H1 (cell line): ENCODE measurements around the gene HYAL1. TPM values are rescaled to one million over a fixed set of nuclear protein-coding genes. Genes with fewer than 3 reads are reported as not detected.

Experiments used
- CTCF ChIA-PET: fragments of 300-600 bp; sonication (Branson Sonifier 250); formaldehyde crosslinking; loops from one replicate; lab custom pipeline; 2021; ENCODE audit not compliant: partially characterized antibody; lab: Charles Lee
- POLR2A ChIA-PET: fragments of 300-600 bp; sonication (Branson Sonifier 250); formaldehyde crosslinking; loops from one replicate; lab custom pipeline; 2021; ENCODE audit warnings: inconsistent platforms; ENCODE audit not compliant: partially characterized antibody; lab: Charles Lee
- DNase-seq, 2 experiments: peaks; one replicate each; pipeline versions ENCODE4 v3.0.0 to v3.0.0-alpha.2; 2010 to 2022; ENCODE audit warnings: low spot score in 2 of 2, low read depth in 1 of 2, mixed read lengths in 1 of 2
- FAIRE-seq: peaks from 2 replicates; lab custom pipeline; 2011; peaks lifted over from hg19 to GRCh38; lab: Jason Lieb, UNC
- H2AFZ ChIP-seq: 2 replicates; pipeline ENCODE4 v1.8.1; 2012; ENCODE audit warnings: low read length, inconsistent platforms
- H2AK5ac ChIP-seq: 2 replicates; pipeline ENCODE4 v1.6.1; 2013; ENCODE audit warnings: low read depth, low read length
- H2BK120ac ChIP-seq: replicated peaks from 2 replicates; pipeline ENCODE3; 2013; ENCODE audit warnings: low read depth, low read length, inconsistent platforms
- H2BK12ac ChIP-seq: 2 replicates; pipeline ENCODE4 v1.6.1; 2013; ENCODE audit warnings: low read depth, low read length
- H2BK15ac ChIP-seq: 2 replicates; pipeline ENCODE4 v1.6.1; 2013; ENCODE audit warnings: low read length
- H2BK20ac ChIP-seq: 2 replicates; pipeline ENCODE4 v1.6.1; 2013; ENCODE audit warnings: low read length
- H2BK5ac ChIP-seq: 2 replicates; pipeline ENCODE4 v1.6.1; 2013; ENCODE audit warnings: low read depth, low read length
- H3K14ac ChIP-seq: 2 replicates; pipeline ENCODE4 v1.6.1; 2013; ENCODE audit warnings: inconsistent platforms; ENCODE audit not compliant: insufficient read length
- H3K18ac ChIP-seq: 2 replicates; pipeline ENCODE4 v1.6.1; 2013; ENCODE audit warnings: low read length; ENCODE audit errors: extremely low read depth
- H3K23ac ChIP-seq: 2 replicates; pipeline ENCODE4 v1.6.1; 2013; ENCODE audit warnings: inconsistent platforms; ENCODE audit not compliant: insufficient read length
- H3K23me2 ChIP-seq: 2 replicates; pipeline ENCODE4 v1.6.1; 2013; ENCODE audit warnings: low read depth, low read length
- H3K27ac ChIP-seq: 2 replicates; pipeline ENCODE4 v1.6.1; 2011; ENCODE audit warnings: low read depth, low read length, inconsistent platforms
- H3K27me3 ChIP-seq, 4 experiments: replicated peaks in 1 of 4; 1 replicate in 1 of 4; 2 replicates in 3 of 4; pipeline versions ENCODE4 v1.6.1 to v1.8.1; 2011 to 2013; ENCODE audit warnings: low read length in 3 of 4, mild to moderate bottlenecking in 3 of 4, inconsistent platforms in 2 of 4, mixed read lengths in 2 of 4, moderate library complexity in 1 of 4; ENCODE audit not compliant: control insufficient read depth in 3 of 4, insufficient read depth in 3 of 4; ENCODE audit errors: extremely low read depth in 1 of 4
- H3K36me3 ChIP-seq, 4 experiments: 2 replicates each; pipeline versions ENCODE4 v1.6.1 to v1.8.1; 2011 to 2013; ENCODE audit warnings: mild to moderate bottlenecking in 4 of 4, low read length in 3 of 4, moderate library complexity in 2 of 4, control low read depth in 1 of 4, inconsistent platforms in 1 of 4; ENCODE audit not compliant: insufficient read depth in 4 of 4, control insufficient read depth in 2 of 4
- H3K4ac ChIP-seq: replicated peaks from 2 replicates; pipeline ENCODE3; 2013; ENCODE audit warnings: low read length, low read depth, mixed read lengths, inconsistent platforms; ENCODE audit not compliant: insufficient read length
- H3K4me1 ChIP-seq, 4 experiments: replicated peaks in 1 of 4; 1 replicate in 1 of 4; 2 replicates in 3 of 4; pipeline versions ENCODE4 v1.6.1 to v1.8.1; 2011 to 2013; ENCODE audit warnings: low read length in 3 of 4, inconsistent platforms in 2 of 4, mixed read lengths in 1 of 4; ENCODE audit not compliant: insufficient read depth in 4 of 4, control insufficient read depth in 3 of 4
- H3K4me2 ChIP-seq, 2 experiments: 2 replicates each; pipeline versions ENCODE4 v1.6.1 to v1.8.1; 2011 to 2013; ENCODE audit warnings: low read depth in 2 of 2, low read length in 2 of 2, control low read depth in 1 of 2, inconsistent platforms in 1 of 2, mild to moderate bottlenecking in 1 of 2; ENCODE audit not compliant: insufficient read depth in 1 of 2
- H3K4me3 ChIP-seq, 4 experiments: fragments of 200-600, 300-600 bp in 1 of 4; sonication (generic), shearing (Covaris generic), sonication (Bioruptor Twin) in 1 of 4; 2 replicates each; pipeline versions ENCODE4 v1.5.1 to v1.8.1; 2011 to 2016; ENCODE audit warnings: low read length in 4 of 4, low read depth in 3 of 4, control low read depth in 2 of 4, inconsistent platforms in 2 of 4, mild to moderate bottlenecking in 2 of 4, mixed read lengths in 1 of 4, moderate library complexity in 1 of 4; ENCODE audit not compliant: insufficient read depth in 2 of 4; ENCODE audit errors: extremely low read depth in 1 of 4
- H3K56ac ChIP-seq: replicated peaks from 2 replicates; pipeline ENCODE3; 2013; ENCODE audit warnings: low read depth, mild to moderate bottlenecking, mixed read lengths, low read length, inconsistent platforms; ENCODE audit not compliant: insufficient read length
- H3K79me1 ChIP-seq: 2 replicates; pipeline ENCODE4 v1.6.1; 2013; ENCODE audit warnings: low read depth, low read length, control low read depth
- H3K79me2 ChIP-seq, 2 experiments: 2 replicates each; pipeline versions ENCODE4 v1.6.1 to v1.8.1; 2012 to 2013; ENCODE audit warnings: low read length in 2 of 2, mild to moderate bottlenecking in 2 of 2, inconsistent platforms in 1 of 2; ENCODE audit not compliant: insufficient read depth in 2 of 2, control insufficient read depth in 1 of 2
- H3K9ac ChIP-seq, 4 experiments: replicated peaks in 1 of 4; 1 replicate in 1 of 4; 2 replicates in 3 of 4; pipeline versions ENCODE4 v1.6.1 to v1.8.1; 2011 to 2013; ENCODE audit warnings: low read depth in 3 of 4, low read length in 3 of 4, control low read depth in 2 of 4, mild to moderate bottlenecking in 2 of 4, moderate library complexity in 2 of 4, inconsistent platforms in 1 of 4; ENCODE audit errors: extremely low read depth in 1 of 4
- H3K9me3 ChIP-seq, 2 experiments: 2 replicates each; pipeline versions ENCODE4 v1.6.1 to v1.8.1; 2012 to 2013; ENCODE audit warnings: mild to moderate bottlenecking in 2 of 2, moderate library complexity in 2 of 2, control low read depth in 1 of 2, inconsistent platforms in 1 of 2, low read depth in 1 of 2, low read length in 1 of 2, mixed read lengths in 1 of 2; ENCODE audit not compliant: insufficient read depth in 2 of 2
- H4K20me1 ChIP-seq, 2 experiments: replicated peaks in 1 of 2; 2 replicates each; pipeline versions ENCODE3 to v1.8.1; 2011 to 2013; ENCODE audit warnings: inconsistent platforms in 2 of 2, low read length in 2 of 2, mild to moderate bottlenecking in 1 of 2; ENCODE audit not compliant: insufficient read depth in 2 of 2, control insufficient read depth in 1 of 2
- H4K5ac ChIP-seq: 2 replicates; pipeline ENCODE4 v1.6.1; 2013; ENCODE audit warnings: low read length, low read depth, mixed read lengths, inconsistent platforms; ENCODE audit not compliant: insufficient read length
- H4K8ac ChIP-seq: 2 replicates; pipeline ENCODE4 v1.8.0; 2013; ENCODE audit warnings: mild to moderate bottlenecking, moderate library complexity, low read length, inconsistent platforms; ENCODE audit not compliant: insufficient read depth; ENCODE audit errors: extremely low read depth
- H4K91ac ChIP-seq: replicated peaks from 2 replicates; pipeline ENCODE3; 2013; ENCODE audit warnings: low read length, mixed read lengths, inconsistent platforms; ENCODE audit not compliant: insufficient read length
- ASH2L ChIP-seq: fragments of 200-600, 300-600 bp; sonication (generic); IDR thresholded peaks from one replicate; pipeline ENCODE4 v1.7.1; 2017; ENCODE audit warnings: low read length
- POLR2A ChIP-seq, 2 experiments: IDR thresholded peaks; 1 replicate in 1 of 2; 2 replicates in 1 of 2; pipeline ENCODE4 v1.6.1; 2011; ENCODE audit warnings: low read depth in 2 of 2, low read length in 2 of 2, mild to moderate bottlenecking in 2 of 2; ENCODE audit errors: control extremely low read depth in 1 of 2
- RXRA ChIP-seq: IDR thresholded peaks from 2 replicates; pipeline ENCODE4 v1.6.1; 2011; ENCODE audit warnings: low read depth, mild to moderate bottlenecking, low read length, moderate library complexity; ENCODE audit not compliant: insufficient read depth
- SIX5 ChIP-seq: IDR thresholded peaks from 2 replicates; pipeline ENCODE4 v1.6.1; 2011; ENCODE audit warnings: mild to moderate bottlenecking, low read depth, low read length
- SUZ12 ChIP-seq: fragments of 200-600 bp; sonication (generic); IDR thresholded peaks from 2 replicates; pipeline ENCODE4 v1.6.1; 2012; ENCODE audit warnings: mild to moderate bottlenecking, inconsistent platforms, low read length, moderate library complexity, mixed read lengths
- TAF1 ChIP-seq: IDR thresholded peaks from 2 replicates; pipeline ENCODE4 v1.6.1; 2011; ENCODE audit warnings: mild to moderate bottlenecking, low read depth, low read length
- TAF7 ChIP-seq: optimal IDR thresholded peaks from 2 replicates; pipeline ENCODE3; 2011; ENCODE audit warnings: low read depth, mild to moderate bottlenecking, inconsistent platforms, low read length, moderate library complexity, borderline replicate concordance
- WGBS, 2 experiments: shearing (Covaris generic) in 1 of 2; methylation state at CpG; one replicate each; pipeline versions ENCODE4 v1.1.6 to v1.1.7; 2013 to 2015; ENCODE audit warnings: low lambda C conversion rate in 2 of 2, mixed read lengths in 2 of 2, inconsistent platforms in 1 of 2, low coverage in 1 of 2, missing lambda C conversion rate in 1 of 2; ENCODE audit not compliant: insufficient replicate concordance in 2 of 2, insufficient coverage in 1 of 2, insufficient read length in 1 of 2; ENCODE audit errors: extremely low coverage in 1 of 2, missing lambda C conversion rate in 1 of 2; 5-methylcytosine and 5-hydroxymethylcytosine counted together
- polyA plus RNA-seq, 7 experiments: library from polyadenylated mRNA; depleted of rRNA in 3 of 7; stranded (reverse) in 5 of 7; unstranded in 2 of 7; fragments of >200 nt in 5 of 7; fragments of 200-250 nt in 2 of 7; gene quantifications; 1 replicate in 5 of 7; 2 replicates in 1 of 7; 4 replicates in 1 of 7; pipeline versions ENCODE4 v1.2.1 to v1.2.3, GENCODE V29; 2011 to 2013; ENCODE audit warnings: missing spikeins in 2 of 7, mixed read lengths in 2 of 7
- total RNA-seq: library from RNA; stranded (reverse); fragmentation: NEBNext Ultra II Directional; extraction: Animal tissue kit (Norgen Biotek cat#: 25700); gene quantifications from 2 replicates; pipeline ENCODE4 v1.2.1, GENCODE V29; 2021
- TF ChIP-seq, protein P1 (sequence below): IDR thresholded peaks from 2 replicates; pipeline ENCODE4 v1.6.1; 2012; ENCODE audit warnings: inconsistent platforms

HYAL1 gene
- total and polyA plus RNA-seq, 2 of the 8 experiments (the other 6 are each of a cell fraction or from before 2014, with no cell fraction given) = 2.0 to 5.4 TPM

DNA sequence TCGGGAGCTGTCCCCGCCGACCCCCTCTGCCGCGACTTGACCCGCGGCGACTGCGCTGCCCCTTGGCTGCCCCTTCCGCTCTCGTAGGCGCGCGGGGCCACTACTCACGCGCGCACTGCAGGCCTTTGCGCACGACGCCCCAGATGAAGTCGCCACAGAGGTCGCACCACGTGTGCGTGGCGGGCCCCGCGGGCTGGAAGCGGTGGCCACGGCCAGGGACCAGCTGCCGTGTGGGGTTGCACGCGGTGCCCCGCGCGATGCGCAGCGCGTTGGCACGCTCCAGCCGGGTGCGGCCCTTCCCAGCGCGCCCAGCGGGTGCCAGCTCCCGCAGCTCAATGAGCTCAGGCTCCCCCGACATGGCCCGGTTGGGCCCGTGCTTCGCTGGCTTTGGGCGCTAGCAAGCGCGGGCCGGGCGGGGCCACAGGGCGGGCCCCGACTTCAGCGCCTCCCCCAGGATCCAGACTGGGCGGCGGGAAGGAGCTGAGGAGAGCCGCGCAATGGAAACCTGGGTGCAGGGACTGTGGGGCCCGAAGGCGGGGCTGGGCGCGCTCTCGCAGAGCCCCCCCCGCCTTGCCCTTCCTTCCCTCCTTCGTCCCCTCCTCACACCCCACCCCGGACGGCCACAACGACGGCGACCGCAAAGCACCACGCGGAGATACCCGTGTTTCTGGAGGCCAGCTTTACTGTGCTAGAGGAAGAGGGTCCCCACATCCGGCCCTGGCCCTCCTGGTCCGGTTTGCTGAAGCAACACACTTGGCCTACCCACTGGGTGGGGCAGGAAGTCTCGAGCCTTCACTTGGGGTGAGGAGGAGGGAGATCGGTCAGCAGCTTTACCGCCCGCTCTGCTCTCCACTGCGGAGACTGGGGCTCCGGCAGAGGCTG, 37.3 kb upstream of the HYAL1 start, which contains the start of gene RASSF1:
RASSF1 (minus strand) TSS at position 389 of the 882 bp plus-strand sequence; CDS start at position 358, 31 bp downstream.
- ChIA-PET CTCF (interaction anchor here (0.7 to 10.0 kb wide), 8 partner anchors 9 to 273 kb away, joined by 3 to 84 read pairs (median 3); no protein-coding TSS in a partner anchor), POLR2A (interaction anchor here (0.5 to 3.3 kb wide), 9 partner anchors 9 to 78 kb away, joined by 3 to 17 read pairs (median 3); partner anchors contain the start of genes CYB561D2, HYAL2, NPRL2 and TUSC2)
- Histone ChIP-seq H2AK5ac (no peak within 1 kb of the TSS), H3K27me3 (peaks cover 23 to 66% (median 52%) of the 10 kb centered on the region in 4 experiments), H4K91ac (peak within 1 kb of the TSS; percentile 34), H2BK5ac (peak within 1 kb of the TSS; percentile 30; the same call in 1 of the 2 replicates), H3K4me2 (peak within 1 kb of the TSS; percentile 65 to 87), H3K4ac (peak within 1 kb of the TSS; percentile 6), H2BK120ac (no peak within 1 kb of the TSS), H3K14ac (no peak within 1 kb of the TSS), H3K79me1 (peaks cover 1% of the 10 kb centered on the region; the same call in 1 of the 2 replicates), H4K20me1 (peaks cover 0 to 10% of the 10 kb centered on the region in 2 experiments), H3K9ac (no peak within 1 kb of the TSS; a peak in 1 of 7 replicates), H2BK12ac (peak within 1 kb of the TSS; percentile 68; the same call in 1 of the 2 replicates), H3K23me2 (peaks cover 22% of the 10 kb centered on the region), H3K56ac (no peak within 1 kb of the TSS), H3K79me2 (peaks cover 0 to 11% of the 10 kb centered on the region in 2 experiments; a peak in 2 of 4 replicates), H3K27ac (no peak within 1 kb of the TSS), H2BK20ac (no peak within 1 kb of the TSS), H3K4me1 (peaks cover 0 to 19% (median 14%) of the 10 kb centered on the region in 4 experiments; a peak in 5 of 7 replicates), H4K8ac (peak within 1 kb of the TSS; percentile 83), H3K23ac (no peak within 1 kb of the TSS), H2AFZ (peak within 1 kb of the TSS; percentile 81; the same call in 1 of the 2 replicates), H3K4me3 (peak within 1 kb of the TSS; percentile 33 to 63 (median 46)), H2BK15ac (peak within 1 kb of the TSS; percentile 98), H3K36me3 (no peaks in the 10 kb centered on the region), H4K5ac (no peak within 1 kb of the TSS), H3K18ac (peak within 1 kb of the TSS; percentile 75), H3K9me3 (no peaks in the 10 kb centered on the region)
- FAIRE-seq (no peak), DNase-seq (peak in 1 of 2 experiments; percentile 66)
- WGBS, 2 experiments = 9% methylated on average over 75 of the region's 85 CpGs; no CpG with 5 or more reads in 1 of the 2 experiments
- TF ChIP-seq SIX5 (no peak), TAF7 (no peak), TAF1 (0 out of 2 replicates have a peak, but pooled peaks have one; percentile 22), POLR2A (IDR thresholded peaks at IDR 0.05; ENCODE audit: control extremely low read depth in 1 of 2, low read depth in 2 of 2, low read length in 2 of 2) (no peak), ASH2L (peak; percentile 51), RXRA (no peak), SUZ12 (peak; percentile 83)
- TF ChIP-seq, protein P1, sequence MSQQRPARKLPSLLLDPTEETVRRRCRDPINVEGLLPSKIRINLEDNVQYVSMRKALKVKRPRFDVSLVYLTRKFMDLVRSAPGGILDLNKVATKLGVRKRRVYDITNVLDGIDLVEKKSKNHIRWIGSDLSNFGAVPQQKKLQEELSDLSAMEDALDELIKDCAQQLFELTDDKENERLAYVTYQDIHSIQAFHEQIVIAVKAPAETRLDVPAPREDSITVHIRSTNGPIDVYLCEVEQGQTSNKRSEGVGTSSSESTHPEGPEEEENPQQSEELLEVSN = peak; percentile 53
